ENCODE measurements around the gene ATP2C2. TPM values are rescaled to one million over a fixed set of nuclear protein-coding genes. Genes with fewer than 3 reads are reported as not detected.

Gene ATP2C2
- total and polyA plus RNA-seq, 2 of the 8 experiments (the other 6 are each of a cell fraction or from before 2014, with no cell fraction given) = 1.2 to 2.8 TPM

DNA sequence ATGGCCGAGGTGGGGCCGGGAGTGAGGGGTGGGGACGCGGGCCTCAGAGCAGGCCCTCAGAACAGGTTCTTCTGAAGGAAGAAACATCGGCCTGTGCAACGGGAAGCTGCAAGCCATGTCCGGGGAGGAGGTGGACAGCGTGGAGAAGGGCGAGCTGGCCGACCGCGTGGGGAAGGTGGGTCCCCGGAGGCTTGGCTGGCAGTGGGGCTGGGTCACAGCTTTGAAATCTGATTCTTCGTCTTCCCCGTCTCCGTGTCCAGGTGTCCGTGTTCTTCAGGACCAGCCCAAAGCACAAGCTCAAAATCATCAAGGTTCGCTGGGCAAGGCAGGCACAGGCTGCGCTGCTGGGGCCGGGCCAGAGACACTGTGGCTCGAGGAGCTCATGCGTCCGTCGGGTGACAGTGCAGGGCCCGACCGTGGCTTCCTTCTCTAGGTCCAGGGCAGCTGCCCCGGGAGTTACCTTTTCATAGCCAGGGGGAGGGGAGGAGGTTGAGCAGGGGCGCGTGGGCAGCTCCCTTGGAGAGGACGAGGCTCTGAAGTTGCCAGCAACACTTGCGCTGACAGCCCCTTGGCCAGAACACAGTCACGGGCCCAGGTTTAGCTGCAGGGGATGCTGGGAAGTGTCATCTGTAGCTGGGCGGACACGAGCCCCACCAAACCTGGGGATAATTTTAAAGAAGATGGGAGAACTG is 84.9 kb downstream of the ATP2C2 start:
- Histone ChIP-seq H2BK5ac (ENCODE audit: low read depth, low read length) (no peak overlapping the region), H3K23ac (ENCODE audit: insufficient read length) (no peak overlapping the region), H3K18ac (ENCODE audit: extremely low read depth, low read length) (no peak overlapping the region), H3K4ac (replicated peaks; ENCODE audit: insufficient read length, low read depth, low read length) (no peak overlapping the region), H3K79me2 (ENCODE audit: control insufficient read depth in 1 of 2, insufficient read depth in 2 of 2, low read length in 2 of 2) (no peaks in the 10 kb centered on the region), H3K4me3 (ENCODE audit: extremely low read depth in 1 of 4, insufficient read depth in 2 of 4, low read depth in 3 of 4, low read length in 4 of 4) (no peak overlapping the region), H3K36me3 (ENCODE audit: control insufficient read depth in 2 of 4, insufficient read depth in 4 of 4, low read length in 3 of 4) (no peaks in the 10 kb centered on the region), H3K27ac (ENCODE audit: low read depth, low read length) (no peak overlapping the region), H2BK20ac (ENCODE audit: low read length) (no peak overlapping the region), H4K91ac (replicated peaks; ENCODE audit: insufficient read length, low read length) (no peak overlapping the region), H3K4me1 (replicated peaks in 1 of 4; ENCODE audit: control insufficient read depth in 3 of 4, insufficient read depth in 4 of 4, low read length in 3 of 4) (no peaks in the 10 kb centered on the region; a peak in 1 of 7 replicates), H3K9ac (replicated peaks in 1 of 4; ENCODE audit: extremely low read depth in 1 of 4, low read depth in 3 of 4, low read length in 3 of 4) (no peak overlapping the region), H3K14ac (ENCODE audit: insufficient read length) (no peak overlapping the region), H3K9me3 (ENCODE audit: insufficient read depth in 2 of 2, low read depth in 1 of 2, low read length in 1 of 2) (no peaks in the 10 kb centered on the region), H2BK15ac (ENCODE audit: low read length) (no peak overlapping the region), H2AK5ac (ENCODE audit: low read depth, low read length) (no peak overlapping the region), H4K8ac (ENCODE audit: extremely low read depth, insufficient read depth, low read length) (0 out of 2 replicates have a peak overlapping the region, but pooled peaks have one; percentile 5), H3K4me2 (ENCODE audit: insufficient read depth in 1 of 2, low read depth in 2 of 2, low read length in 2 of 2) (no peak overlapping the region), H2AFZ (ENCODE audit: low read length) (no peak overlapping the region), H2BK120ac (replicated peaks; ENCODE audit: low read depth, low read length) (no peak overlapping the region), H3K56ac (replicated peaks; ENCODE audit: insufficient read length, low read depth, low read length) (no peak overlapping the region), H2BK12ac (ENCODE audit: low read depth, low read length) (no peak overlapping the region), H3K27me3 (replicated peaks in 1 of 4; ENCODE audit: control insufficient read depth in 3 of 4, extremely low read depth in 1 of 4, insufficient read depth in 3 of 4, low read length in 3 of 4) (no peaks in the 10 kb centered on the region), H4K20me1 (replicated peaks in 1 of 2; ENCODE audit: control insufficient read depth in 1 of 2, insufficient read depth in 2 of 2, low read length in 2 of 2) (no peaks in the 10 kb centered on the region), H4K5ac (ENCODE audit: insufficient read length, low read depth, low read length) (no peak overlapping the region), H3K23me2 (ENCODE audit: low read depth, low read length) (no peaks in the 10 kb centered on the region), H3K79me1 (ENCODE audit: low read depth, low read length) (no peaks in the 10 kb centered on the region)
- POLR2A ChIA-PET (ENCODE audit: partially characterized antibody) = interaction anchor here (0.8 to 1.6 kb wide), 4 partner anchors 10 to 85 kb away, joined by 3 to 5 read pairs (median 3); partner anchors contain the start of gene ATP2C2
- TF ChIP-seq BCL11A (IDR thresholded peaks at IDR 0.05; ENCODE audit: low read depth in 2 of 2, low read length in 2 of 2) (no peak), RFX5 (IDR thresholded peaks at IDR 0.05; ENCODE audit: borderline replicate concordance, low read depth, low read length) (peak; percentile 80)
- FAIRE-seq = no peak
- WGBS, 2 experiments (ENCODE audit: extremely low coverage in 1 of 2, insufficient coverage in 1 of 2, insufficient read length in 1 of 2, insufficient replicate concordance in 2 of 2, low coverage in 1 of 2, low lambda C conversion rate in 2 of 2, missing lambda C conversion rate in 1 of 2) = 86% methylated on average over 30 of the region's 34 CpGs; no CpG with 5 or more reads in 1 of the 2 experiments
- DNase-seq (ENCODE audit: low read depth in 1 of 2, low spot score in 2 of 2) = no peak
- CTCF ChIA-PET (ENCODE audit: partially characterized antibody) = interaction anchor here (0.9 to 3.3 kb wide), 9 partner anchors 12 to 202 kb away, joined by 3 to 10 read pairs (median 3); no protein-coding TSS in a partner anchor

All from H1 (cell line).